Ishikawa (cell line): ENCODE results near the gene KRT14.

ENCODE experiments used
- CEBPB ChIP-seq: IDR thresholded peaks from 2 replicates; pipeline ENCODE4 v1.6.1; 2012
- CREB1 ChIP-seq: IDR thresholded peaks from 2 replicates; pipeline ENCODE4 v1.6.1; 2012; ENCODE audit warnings: low read depth
- EGR1 ChIP-seq: IDR thresholded peaks from 2 replicates; pipeline ENCODE4 v1.6.1; 2012
- EP300 ChIP-seq: IDR thresholded peaks from 2 replicates; pipeline ENCODE4 v1.6.1; 2012; ENCODE audit warnings: borderline replicate concordance
- FOXM1 ChIP-seq: IDR thresholded peaks from 2 replicates; pipeline ENCODE4 v1.6.1; 2012; ENCODE audit warnings: low read depth, borderline replicate concordance
- MAX ChIP-seq: IDR thresholded peaks from 2 replicates; pipeline ENCODE4 v1.6.1; 2012
- NFIC ChIP-seq: IDR thresholded peaks from 2 replicates; pipeline ENCODE4 v1.6.1; 2012
- RAD21 ChIP-seq: IDR thresholded peaks from 2 replicates; pipeline ENCODE4 v1.6.1; 2012; ENCODE audit warnings: low read depth
- REST ChIP-seq: IDR thresholded peaks from 2 replicates; pipeline ENCODE4 v1.6.1; 2012; ENCODE audit warnings: low read depth, mild to moderate bottlenecking
- TAF1 ChIP-seq: IDR thresholded peaks from 2 replicates; pipeline ENCODE4 v1.6.1; 2012; ENCODE audit warnings: low read depth, mild to moderate bottlenecking
- TCF12 ChIP-seq: IDR thresholded peaks from 2 replicates; pipeline ENCODE4 v1.6.1; 2012; ENCODE audit warnings: low read depth
- TEAD4 ChIP-seq: IDR thresholded peaks from 2 replicates; pipeline ENCODE4 v1.6.1; 2012
- USF1 ChIP-seq: IDR thresholded peaks from 2 replicates; pipeline ENCODE4 v1.6.1; 2012
- YY1 ChIP-seq: IDR thresholded peaks from 2 replicates; pipeline ENCODE4 v1.6.1; 2012; ENCODE audit warnings: low read depth
- ZBTB7A ChIP-seq: IDR thresholded peaks from 2 replicates; pipeline ENCODE4 v1.6.1; 2012; ENCODE audit warnings: low read depth

The KRT14 gene

GRCh38 chr17:41553176-41553575 is 33.5 kb downstream of the KRT14 start:
- TF ChIP-seq CREB1 = no peak
- TF ChIP-seq TAF1 = no peak
- no peak for TF ChIP-seq TEAD4
- TF ChIP-seq FOXM1 = no peak
- no peak for TF ChIP-seq TCF12
- TF ChIP-seq EP300 = no peak
- TF ChIP-seq REST = no peak
- no peak for TF ChIP-seq RAD21
- TF ChIP-seq EGR1 = no peak
- TF ChIP-seq MAX = no peak
- no peak for TF ChIP-seq USF1
- TF ChIP-seq ZBTB7A = no peak
- no peak for TF ChIP-seq CEBPB
- TF ChIP-seq NFIC = no peak
- TF ChIP-seq YY1 = no peak

GRCh38 chr17:41552455-41552854 is 34.2 kb downstream of the KRT14 start:
- TF ChIP-seq FOXM1 (no peak), MAX (no peak), RAD21 (no peak), CEBPB (no peak), REST (no peak), YY1 (no peak), EGR1 (no peak), TAF1 (no peak), ZBTB7A (no peak), CREB1 (no peak), TCF12 (no peak), EP300 (no peak), TEAD4 (no peak), NFIC (no peak)

GRCh38 chr17:41551365-41551764 is 35.3 kb downstream of the KRT14 start:
- TF ChIP-seq USF1 = no peak
- no peak for TF ChIP-seq EGR1
- no peak for TF ChIP-seq YY1
- no peak for TF ChIP-seq TCF12
- no peak for TF ChIP-seq RAD21
- no peak for TF ChIP-seq REST
- TF ChIP-seq CREB1 = no peak
- no peak for TF ChIP-seq TEAD4
- no peak for TF ChIP-seq NFIC
- no peak for TF ChIP-seq CEBPB
- TF ChIP-seq FOXM1 = no peak
- no peak for TF ChIP-seq EP300
- no peak for TF ChIP-seq ZBTB7A
- no peak for TF ChIP-seq TAF1
- no peak for TF ChIP-seq MAX

GRCh38 chr17:41549596-41550039 is 37.1 kb downstream of the KRT14 start:
- TF ChIP-seq NFIC (no peak), YY1 (no peak), TCF12 (no peak), TEAD4 (no peak), TAF1 (no peak), FOXM1 (no peak), EP300 (no peak)
